NCI-H69 (cell line): Measurements from ENCODE around the gene KCNJ5.

Experiments used
- DNase-seq: peaks from one replicate; lab custom pipeline; 2025; lab: John Stamatoyannopoulos, UW

Gene KCNJ5

DNA sequence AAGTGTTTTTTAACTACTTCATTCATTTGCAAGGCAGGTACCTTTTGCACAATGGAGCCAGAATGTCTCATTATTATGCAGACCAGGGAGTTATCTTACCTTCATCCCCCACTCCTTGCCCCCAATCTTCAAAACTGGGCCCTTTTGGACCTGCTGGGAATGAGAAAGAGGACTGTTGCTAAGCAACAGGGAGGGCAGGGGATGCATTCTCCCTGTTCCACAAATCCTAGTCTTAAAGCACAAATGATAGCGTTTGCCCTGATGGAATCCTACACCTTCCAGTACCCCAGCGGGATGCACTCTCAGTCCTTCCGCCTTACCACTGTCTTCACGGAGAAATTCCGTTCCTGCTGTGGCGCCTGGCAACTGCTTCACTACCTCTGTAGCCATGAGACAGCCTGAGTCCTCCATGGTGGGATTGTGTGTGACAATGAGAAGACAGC lies 20.0 kb upstream of the KCNJ5 start:
- DNase-seq: no peak

DNA sequence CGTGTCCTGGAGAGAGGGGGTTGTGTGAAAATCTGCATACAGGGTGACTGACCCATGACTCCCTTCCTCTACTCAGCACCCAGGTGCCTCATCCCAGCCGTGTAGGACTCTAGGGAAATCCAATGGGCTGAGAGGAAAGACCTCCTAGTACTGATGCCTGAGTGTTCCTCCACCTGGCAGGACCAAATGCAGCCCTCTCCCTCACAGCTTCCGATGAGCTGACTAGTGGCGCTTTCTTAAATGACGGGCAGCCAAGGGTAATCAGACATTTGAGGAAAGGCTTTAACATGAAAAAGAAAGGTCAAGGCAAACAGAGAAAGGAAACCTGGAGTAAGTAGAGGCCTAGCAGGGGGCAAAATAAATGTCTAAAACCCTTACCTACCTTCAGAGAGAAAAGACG lies 19.1 kb upstream of the KCNJ5 start:
- DNase-seq: no peak

DNA sequence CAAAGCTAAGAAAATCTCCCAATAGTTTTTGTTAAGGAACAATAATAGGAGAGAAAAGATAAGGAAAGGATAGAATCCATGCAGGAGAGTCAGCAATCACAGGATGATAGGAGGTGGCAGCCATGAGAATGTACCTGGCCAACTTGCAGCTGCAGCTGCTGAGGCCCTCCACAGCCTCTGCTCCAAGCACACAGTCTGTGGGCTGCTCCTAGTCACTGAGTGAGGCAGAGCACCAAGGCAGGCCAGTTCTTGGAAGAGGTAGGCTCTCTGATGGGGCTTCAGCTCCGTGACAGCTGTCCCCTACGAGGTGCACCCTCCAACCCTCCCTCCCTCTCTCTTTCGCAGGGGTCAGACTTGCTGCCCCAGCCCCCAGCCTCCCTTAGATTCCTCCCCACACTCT lies 18.6 kb upstream of the KCNJ5 start:
- no peak for DNase-seq

DNA sequence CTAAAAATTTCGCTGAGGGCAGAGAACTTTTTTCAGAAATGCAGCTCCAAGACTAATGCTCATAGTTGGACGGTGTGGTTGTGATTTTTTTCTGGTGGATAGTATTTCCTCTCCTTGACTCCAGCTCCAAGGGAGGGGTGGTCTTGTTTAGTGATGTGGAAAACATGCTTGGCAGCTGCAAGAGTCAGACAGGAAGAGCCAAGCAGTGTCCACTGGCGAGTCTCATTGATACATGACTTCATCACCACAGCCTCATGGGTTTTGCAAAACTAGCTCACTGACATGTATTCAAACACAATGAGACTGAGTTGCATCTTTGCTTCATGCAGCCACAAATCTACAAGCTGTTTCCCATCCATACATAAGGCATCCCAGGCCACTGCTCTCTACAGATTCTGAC lies 16.7 kb upstream of the KCNJ5 start:
- no peak for DNase-seq

DNA sequence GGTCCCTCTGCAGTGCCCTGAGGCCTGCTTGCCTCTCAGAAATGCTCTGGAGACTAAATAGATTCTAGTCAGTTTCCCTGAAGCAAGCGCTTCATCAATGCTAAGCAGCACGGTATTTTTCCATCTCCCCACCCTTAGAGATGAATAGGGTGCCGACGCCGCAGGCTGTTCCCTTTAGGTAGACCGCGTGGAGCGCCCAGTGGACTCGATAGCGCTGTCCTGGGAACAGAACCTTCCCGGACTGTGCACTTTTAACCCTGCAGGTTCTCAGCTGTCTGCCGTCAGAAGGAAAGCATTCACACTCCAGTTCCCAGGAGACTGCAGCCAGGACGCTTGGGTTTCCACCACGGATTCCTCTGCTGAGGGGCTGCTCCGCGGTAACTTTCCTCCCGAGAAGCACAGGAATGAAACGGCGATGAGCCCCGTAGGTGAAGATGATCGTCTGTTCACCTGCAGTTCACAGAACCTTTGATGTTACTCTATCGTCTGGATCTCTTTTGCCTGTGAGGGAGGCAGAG lies 15.0 kb upstream of the KCNJ5 start:
- DNase-seq: no peak

DNA sequence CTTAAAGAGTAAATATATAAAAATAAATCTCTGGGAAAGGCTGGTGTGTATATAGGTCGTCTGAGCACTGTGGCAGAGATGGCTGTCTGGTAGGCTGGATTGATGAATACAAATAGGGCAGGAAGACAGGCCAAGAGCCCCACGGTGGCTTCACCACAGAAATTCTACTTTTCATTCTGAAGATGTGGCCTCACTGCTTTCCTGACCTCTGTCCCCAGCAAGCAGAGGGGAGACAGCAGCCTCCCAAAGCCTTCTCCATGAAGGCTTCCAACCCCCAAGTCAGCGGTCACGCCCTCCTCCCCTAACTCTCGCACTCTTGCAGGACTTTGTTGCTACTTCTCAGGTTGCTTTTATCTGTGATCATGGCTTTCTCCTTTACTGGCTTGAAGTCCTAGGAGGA lies 13.4 kb upstream of the KCNJ5 start:
- no peak for DNase-seq

DNA sequence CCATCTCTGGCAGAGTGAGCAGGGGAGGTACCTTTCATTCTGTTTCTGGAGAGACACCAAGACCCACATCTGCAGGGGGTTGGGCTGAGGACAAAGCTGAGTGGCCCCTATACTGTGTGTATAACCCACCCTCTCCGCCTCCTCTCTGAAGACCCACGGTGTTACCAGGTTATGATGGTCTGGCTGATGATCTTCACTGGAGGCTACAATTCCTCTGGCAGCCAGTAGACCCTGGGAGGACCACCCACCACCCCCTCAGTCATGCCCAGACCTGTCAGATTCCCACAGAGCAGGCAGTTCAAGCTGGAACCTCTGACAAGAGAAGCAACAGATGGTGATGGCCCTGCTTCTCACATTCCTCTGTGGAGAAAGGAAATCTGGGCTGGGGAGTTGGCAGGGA lies 12.7 kb upstream of the KCNJ5 start:
- DNase-seq: peak; percentile 19

DNA sequence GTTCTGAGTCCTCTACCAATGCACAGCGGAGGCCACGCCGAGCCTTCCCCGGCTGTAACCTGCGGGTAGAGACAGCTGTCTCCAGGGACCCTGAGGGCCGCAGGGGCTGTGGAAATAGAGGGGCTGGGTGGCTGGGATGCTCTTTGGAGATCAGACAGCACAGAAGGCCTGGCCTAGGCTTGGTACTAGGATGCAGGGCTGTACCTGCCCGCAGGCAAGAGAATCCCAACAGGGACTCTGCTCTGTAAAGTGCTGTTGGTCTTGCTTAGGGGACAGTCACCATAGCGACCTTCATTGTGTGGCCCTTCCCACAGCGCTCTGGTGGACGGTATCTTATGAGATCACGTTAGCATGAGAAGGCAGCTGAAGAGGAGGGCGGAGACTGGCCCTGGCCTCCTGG lies 11.3 kb upstream of the KCNJ5 start:
- DNase-seq: no peak

DNA sequence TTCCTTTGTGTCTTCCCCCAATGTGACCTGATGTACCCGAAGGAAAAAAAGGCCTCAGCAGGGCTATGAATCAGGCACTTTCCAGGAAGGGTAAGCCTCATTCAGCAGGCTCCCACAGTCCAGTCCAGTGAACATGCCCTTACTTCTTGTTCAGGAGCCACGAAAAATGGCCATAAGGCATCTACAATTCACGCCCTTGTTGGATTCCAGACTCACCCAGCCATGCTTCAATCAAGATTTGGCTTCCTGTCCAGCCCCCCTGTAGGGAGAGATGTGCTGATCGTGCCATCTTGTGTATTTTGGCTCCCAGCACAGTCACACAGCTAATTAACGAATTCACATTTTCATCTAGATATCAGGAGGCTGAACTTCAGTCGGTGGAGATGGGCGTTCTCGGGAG lies 9.9 kb upstream of the KCNJ5 start:
- peak; percentile 71 for DNase-seq

DNA sequence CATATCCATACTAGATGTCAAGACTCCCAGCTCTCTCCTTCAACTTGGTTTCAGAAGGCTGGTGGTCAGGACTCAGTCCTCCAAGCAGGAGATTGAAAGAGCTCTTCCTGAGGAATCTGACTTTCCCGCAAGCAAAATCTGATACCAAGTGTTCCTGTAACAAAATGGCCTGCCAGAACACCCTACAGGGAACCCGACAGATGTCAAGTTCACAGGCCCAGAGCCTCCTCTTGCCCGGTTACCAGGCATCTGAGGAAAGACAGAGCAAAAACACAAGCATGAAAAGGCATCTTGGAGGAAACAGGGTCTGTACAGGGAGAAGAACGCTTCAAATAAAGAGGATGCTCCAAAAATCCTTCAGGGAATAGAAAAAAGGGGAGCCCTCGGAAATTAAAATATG lies 8.7 kb upstream of the KCNJ5 start:
- no peak for DNase-seq

DNA sequence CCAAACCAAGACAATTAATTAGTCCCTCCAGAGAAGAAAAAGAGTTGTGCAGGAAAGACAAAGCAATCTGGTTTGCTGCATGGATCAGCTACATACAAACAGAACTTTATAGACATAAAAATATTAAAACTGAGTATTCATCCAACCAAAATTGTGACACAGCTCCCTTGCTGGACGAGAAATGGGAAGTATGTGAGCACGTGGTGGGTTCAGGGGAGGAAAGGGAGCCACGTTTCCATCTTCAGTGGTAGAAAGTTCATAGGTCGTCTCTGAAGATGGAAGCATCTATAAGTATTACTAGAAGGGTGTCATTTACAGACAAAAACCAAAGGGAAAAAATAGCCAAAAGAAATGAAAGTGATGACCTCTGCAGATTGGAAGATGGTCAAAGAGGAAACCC lies 7.1 kb upstream of the KCNJ5 start:
- no peak for DNase-seq

DNA sequence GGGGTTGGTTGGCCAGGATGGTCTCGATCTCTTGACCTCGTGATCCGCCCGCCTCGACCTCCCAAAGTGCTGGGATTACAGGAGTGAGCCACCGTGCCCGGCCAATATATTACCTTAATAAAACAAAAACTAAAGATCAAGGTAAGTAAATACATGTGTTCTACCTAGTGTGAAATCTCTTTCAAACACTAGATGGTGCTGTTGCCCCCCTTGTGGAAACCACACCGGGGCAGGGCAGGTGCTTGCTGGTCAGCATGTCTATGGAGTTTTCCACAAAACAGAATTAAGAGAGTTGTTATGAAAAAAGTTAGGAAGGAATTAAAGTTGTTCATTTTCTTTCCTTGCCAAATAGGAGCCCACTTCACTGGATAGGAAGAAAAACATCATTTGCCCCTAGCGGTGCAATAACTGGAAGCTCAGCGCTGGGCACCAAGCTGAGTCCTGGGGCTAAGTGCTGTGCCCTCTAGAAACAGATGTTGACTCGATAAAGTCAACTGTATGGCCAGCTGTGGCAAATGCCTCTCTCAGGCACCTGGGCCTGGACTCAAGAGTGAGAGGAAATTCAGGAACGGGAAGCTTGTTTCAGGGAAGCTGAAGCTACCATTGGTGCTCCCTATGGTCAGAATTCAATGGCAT lies 6.3 kb upstream of the KCNJ5 start:
- DNase-seq: peak; percentile 74

DNA sequence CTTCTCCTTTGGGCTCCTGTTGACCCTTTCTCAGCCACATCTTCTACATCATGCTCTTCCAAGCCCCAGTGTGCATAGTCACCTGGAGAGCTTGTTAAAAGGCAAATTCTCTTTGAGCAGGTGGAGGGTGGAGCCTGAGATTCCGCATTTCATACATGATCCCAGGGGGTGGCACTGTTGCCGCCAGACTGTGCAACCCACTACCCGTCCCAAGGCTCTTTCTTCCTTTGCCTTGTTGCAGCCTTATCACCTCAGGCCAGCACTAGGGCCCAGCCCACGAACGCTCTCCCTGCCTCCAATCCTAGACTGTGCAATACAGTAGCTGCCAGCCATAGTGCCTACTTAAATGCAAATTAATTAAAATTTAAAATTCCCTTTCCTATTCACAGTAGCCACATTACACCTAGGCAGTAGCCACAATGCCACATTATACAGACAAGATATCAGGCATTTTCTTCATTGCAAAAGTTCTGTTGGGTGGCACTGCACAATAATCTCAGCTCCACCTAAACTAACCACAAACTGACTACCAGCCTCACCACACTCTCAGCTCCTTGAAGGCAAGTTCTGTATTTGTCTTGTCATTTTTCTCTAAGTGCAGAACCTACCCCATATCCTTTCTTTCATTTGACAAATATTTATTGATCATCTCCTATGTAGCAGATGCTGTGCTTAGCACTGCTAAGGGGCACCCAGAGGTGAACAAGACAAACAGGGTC lies 4.6 kb upstream of the KCNJ5 start:
- peak; percentile 69 for DNase-seq

DNA sequence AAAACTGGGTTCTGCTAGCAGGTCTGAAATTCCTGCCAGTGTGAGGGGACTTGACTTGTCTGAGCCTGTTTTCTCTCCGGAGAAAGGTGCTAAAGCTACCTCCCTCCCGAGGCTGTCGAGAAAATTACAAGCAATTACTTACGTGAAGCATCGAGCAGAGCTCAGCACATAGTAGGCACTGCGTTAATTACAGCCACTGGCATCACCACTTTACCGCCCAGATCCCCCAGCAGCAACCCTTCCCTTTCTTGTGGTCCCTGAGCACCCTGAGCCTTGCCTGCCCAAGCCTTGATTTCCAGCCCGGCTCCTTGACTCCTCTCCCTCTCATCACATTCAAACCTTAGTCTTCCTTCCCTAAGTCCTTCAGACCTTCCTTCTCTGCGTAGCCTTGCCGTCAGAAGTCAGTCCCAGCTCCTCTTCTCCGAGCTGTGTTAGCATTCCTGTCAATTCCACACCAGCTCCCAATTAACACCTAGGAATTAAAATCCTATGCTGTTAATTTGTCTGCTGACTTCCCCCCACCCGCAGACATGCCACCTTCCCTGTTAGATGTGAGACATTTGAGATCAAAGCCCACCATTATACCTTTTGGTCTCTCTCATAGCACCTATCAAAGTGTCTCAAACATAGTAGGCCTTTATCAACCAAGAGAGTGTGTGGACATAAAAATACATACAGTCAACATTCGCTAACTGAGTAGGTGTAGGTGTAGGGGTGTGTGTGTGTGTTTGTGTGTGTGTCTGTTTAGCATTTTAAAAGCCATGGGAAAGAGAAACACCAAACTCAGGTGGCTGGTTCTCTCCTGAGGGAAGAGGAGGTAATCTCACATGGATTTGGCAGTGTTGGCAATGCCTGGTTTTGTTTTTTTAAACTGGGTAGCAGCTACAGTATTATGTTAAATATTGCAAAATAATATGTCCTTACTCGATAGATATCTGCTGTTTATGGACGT lies 2.8 kb upstream of the KCNJ5 start:
- DNase-seq: no peak

DNA sequence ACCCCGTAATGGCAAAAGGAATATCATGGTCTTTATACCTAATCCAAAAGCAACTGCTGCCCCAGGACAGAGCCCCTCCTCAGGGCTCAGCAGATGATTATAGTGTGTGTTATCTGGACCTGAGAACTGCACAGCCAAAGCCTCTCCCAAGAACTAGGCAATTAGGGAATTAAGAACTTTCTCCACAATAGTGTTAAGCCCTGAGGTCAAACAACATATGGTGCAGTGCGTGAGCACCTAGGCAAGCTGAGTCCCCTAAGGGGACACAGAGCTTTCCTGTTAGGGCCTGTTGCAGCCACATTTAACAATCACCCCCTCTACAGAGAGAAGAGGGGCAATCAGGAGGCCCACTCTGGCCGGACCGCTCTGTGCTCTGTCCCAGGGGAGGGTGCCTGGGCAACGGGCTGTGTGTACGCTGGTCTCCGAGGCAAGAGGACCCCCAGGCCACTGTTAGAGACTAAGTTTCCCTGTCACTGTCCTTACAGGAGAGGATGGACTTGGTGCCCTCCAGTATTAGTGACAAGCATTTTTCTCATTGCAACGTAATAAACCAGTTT lies 1.4 kb upstream of the KCNJ5 start:
- peak; percentile 47 for DNase-seq

DNA sequence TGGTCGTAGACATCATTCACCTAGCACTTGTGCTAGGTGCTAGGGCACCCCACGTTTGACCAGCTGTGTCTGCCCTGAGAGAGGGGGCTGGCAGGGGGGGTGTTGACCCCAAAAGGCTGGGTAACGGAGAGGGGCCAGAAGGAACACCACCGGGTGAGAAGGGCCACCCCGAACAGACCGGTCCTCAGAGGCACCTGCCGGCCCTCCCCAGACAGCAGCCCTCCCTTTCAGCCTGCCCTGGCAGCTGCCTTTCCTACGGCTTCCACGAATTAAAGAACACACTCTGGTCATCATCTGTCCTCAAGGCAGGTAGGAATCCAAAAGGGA lies 977 bp upstream of the KCNJ5 start:
- DNase-seq: no peak

DNA sequence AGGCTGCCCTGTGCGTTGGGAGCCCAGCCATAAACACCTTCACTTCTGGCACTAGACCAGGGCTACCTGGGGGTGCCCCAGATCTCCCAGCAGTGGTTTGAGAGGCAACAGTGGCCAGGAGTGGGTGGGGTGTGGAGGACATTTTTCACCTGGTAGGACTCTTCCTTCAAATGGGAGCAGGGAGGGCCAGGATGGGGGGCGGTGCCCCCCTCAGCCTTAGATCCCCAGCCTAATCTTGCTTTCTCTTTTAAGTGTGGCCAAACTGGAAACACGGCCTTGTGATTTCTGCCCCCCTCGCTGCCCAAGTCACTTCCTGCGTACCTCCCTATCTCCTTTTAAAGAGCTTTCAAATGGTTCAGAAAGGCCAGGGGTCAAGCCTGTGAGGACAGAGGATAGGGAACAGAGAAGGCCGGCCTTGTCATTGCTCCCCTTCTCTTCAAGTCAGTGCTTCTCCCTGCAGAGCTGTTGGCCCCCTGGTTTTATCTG lies 800 bp downstream of the KCNJ5 start:
- DNase-seq: no peak

DNA sequence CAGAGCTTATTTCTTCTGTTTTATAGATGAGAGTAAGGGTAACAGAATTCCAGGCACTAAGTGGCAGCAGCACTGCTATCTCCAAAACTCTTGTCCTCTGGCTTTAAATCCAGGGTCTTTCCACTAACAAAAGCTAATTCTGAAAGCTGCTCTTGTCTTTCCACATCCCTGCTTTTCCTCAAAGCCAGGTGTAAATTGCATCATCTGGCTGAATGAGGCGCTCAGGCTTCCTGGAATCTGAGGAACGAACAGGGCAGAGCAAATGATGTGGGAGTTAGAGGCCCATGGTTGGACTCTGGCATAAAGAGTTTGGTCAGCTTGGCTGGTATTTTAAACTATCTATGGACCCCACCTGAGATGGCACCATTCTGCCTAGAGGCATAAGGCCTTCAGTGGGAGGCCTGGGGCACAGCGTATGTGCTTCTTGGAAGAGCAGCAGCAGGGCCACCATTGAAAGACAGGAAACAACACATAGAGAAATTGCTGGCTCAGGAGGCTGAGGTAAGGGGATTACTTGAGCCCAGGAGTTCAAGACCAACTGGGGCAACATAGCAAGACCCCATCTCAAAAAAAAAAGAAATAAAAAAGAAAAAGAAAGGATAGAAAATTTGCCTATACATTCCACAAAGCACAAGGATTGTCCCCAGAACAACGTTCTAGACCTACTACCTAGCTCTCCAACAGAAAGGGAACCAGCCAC lies 1.9 kb downstream of the KCNJ5 start:
- peak; percentile 14 for DNase-seq

DNA sequence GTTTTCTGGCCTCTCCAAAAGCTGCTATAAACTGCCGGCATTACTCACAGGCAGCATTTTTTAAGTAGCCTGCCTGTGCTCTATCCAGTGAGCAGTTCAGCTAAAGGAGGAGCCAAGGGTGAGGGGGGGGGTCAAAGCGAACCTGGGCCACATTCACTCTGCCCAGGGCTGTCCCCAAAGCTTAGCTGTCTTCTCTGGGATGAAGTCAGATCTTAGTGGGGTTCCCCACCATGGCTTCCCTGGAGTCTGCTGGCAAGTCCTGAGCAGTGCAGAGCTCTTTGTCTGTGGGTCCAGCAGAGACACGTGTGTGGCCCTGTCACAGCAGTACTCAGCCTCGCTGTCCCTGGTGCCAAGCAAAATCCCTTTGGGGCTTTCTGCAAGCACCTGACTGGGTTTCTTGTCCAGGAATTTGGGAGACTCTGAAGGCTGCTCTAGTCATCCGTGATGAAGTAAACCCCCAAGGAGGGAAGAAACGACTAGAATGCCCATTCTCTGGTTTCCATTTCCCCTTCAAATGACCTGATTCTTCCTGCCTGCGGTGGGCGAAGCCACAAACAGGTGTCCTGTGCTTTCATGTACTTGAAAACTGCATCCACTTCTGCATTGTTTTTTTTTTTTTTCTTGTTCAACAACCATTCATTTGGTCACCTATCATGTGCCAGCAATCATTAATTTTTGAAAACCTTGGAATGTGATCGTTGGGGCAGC lies 2.6 kb downstream of the KCNJ5 start:
- DNase-seq: no peak

DNA sequence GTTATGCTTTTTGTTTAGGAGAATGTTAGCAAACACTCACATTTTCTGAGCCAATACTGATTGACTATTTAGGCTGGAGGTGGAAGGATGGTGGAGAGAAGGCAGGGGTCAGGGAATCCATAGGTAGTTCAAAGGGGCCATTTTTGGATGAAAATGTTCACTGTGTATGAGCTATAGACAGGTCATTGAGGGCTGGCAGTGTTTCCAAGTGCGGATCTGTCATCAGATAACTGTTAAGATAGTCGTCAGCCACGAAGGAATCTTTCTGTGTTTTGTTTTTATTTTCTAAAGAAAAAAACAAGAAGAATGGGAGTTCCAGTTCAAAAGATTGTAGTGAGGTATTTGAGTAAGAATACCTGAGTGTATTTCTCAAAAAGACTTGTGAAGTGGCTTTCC lies 3.1 kb downstream of the KCNJ5 start:
- no peak for DNase-seq

DNA sequence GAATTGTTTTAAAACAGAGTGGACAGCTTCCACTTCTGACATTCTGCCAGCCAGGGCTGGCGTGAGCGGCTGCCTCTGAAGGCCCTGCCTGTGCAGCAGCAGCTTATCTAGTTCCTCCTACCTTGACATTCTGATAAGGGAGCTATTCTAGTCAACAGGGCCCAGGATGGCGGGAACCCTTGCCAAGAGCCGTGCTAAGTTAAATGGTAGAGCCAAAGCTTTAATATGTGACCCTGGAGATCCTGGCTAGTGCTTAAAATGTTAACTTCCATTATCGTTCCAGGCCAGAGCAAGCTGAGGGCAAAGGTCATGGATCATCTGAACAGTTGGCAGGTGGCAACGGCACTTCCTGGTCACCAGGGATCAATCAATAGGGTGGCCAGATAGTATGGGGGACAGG lies 3.5 kb downstream of the KCNJ5 start:
- DNase-seq: no peak
